Superior temporal gyrus (tissue), 1 donor: ENCODE data around the gene DGKB.

Experiments used
- DNase-seq: peaks from one replicate; pipeline ENCODE4 v3.0.0-alpha.2; 2016; ENCODE audit errors: extremely low spot score

DGKB gene

DNA sequence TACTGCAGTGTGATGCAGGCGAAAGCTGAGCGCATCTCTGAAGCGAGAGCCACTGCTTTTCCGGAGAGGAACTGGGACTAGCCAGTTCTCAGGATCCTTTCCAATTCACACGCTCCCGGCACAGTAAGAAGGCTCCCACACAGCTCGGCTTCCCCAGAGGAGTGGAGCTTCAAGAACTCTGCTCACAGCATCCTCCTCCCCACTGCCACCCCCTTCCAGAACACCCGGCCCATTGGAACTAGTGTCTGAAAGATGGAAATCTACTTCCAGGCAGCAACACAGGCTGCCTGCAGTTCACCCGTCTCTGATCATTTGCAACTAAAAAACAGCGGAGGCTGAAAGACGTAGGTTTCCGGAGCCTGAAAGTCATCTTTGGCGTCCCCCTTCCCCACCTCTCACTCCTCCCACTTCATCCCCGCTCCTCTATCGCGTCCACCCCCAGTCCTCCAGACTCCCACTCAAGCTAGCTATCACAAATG, at the start of gene DGKB:
Gene DGKB (minus strand): TSS at position 163 of the 479 bp plus-strand sequence.
- DNase-seq = peak; percentile 69

DNA sequence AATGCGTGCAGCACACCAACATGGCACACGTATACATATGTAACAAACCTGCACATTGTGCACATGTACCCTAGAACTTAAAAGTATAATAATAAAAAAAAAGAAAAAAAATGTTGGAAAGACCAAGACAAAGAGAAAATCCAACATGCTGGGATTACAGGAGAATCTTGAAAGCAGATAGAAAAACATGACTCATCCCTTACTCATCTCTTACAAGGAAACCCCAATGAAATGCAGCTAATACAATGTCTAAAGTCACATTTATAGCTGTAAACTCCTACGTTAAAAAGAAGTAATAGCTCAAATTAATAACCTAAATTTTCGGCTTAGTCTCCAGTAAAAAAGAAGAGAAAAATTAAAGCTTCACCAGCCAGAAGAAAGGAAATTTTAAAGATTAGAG, 47.5 kb upstream of the DGKB start:
- no peak for DNase-seq

DNA sequence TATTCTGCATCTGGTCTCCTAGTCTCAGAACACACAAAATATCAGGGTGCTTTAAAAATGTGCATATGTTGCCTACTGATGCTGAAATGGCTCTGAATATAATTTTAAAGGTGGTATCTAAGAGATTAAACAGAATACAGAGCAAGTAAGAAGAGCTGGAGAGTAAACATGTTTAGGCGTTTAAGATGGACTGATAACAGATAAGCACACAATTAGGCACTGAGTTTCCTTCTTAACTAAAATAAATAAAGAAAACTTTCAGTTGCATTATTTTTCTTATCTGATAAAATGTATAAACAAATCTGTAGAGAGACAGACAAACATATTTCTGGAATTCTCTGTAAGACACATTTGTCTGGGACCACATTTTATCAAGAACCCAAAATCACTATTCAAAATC, 35.6 kb upstream of the DGKB start:
- DNase-seq = no peak

DNA sequence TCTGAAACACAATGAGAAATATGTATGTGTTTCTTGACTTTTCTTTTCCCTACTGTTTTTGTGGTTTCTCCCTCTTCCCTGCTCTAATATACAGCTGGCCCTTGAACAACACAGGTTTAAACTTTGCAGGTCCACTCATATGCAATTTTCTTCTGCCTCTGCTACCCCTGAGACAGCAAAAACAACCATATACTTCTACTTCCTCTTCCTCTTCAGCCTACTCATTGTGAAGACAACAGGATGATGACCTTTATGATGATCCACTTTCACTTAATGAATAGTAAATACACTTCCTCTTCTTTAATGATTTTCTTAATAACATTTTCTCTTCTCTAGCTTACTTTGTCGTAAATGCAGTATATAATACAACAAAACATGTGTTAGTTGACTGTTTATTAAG, 35.0 kb upstream of the DGKB start:
- DNase-seq = no peak

DNA sequence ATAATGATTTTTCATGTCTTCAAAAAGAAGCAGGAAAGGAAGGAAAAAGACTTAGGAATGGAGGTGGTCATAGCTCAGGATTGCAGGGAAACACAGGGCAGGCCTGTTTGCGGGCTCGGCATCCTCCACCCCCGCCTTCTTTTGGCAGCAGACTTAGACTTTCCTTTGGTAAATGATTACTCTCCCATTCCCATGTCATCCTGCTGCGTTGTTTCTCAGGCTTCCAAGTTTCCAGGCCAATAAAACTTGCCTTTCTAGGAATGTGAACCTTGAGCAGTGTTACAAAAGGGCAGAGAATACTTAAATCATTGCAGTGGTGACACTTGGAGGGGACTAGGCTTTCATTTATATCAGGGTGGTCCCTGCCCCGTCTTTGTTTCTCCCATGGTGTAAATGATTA, 34.0 kb upstream of the DGKB start:
- DNase-seq = no peak

DNA sequence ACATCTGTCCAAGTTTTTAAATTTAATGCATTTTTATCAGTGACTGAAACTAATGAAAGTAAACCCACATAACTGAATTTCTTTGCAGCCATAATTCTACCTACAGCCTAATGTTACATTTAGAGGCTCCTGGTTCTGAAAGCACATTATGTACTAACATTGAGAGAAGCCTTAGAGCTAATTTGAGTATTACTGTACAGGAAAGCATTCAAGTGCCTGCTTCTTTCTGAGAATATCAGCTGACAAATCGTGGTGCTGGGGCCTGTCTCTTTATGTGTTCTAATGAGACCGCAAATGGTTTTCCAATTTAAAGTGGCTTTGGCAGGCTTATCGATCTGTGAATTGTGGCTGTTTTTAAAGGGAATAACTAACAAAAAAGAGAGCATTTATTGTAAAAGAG, 32.3 kb upstream of the DGKB start:
- no peak for DNase-seq

DNA sequence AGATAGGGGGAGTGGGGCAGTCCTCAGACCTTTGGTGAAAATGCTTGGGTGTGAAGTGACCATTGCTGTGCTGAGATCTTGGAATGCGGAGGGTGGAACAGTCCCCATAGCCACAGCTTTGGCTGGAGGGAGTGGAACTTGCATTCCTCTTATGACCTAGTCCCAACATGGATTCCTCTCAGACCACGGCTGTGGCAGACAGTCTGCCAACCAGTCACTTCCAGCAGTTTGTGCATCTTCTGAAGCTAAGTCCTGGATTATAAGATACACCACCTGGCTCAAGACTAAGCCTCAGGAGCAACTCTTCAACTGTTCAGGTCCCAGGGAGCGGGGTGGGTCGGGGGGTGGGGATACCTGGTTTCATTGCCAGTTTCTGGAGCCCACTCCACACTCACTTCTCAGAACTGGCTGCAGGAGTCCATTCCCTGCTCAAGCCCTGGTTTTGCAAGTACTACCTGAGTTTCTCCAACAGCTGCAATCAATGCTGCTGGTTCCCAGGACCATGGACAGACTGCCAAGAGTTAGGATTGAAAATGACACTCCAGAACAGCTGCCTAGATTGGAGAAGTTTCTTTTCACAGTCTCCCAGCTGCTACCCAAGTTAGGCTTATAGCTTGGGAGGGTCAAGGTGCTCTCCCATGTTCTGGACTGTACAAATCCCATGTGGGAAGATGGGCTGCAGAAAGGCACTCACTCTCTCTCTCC, 29.1 kb upstream of the DGKB start:
- no peak for DNase-seq

DNA sequence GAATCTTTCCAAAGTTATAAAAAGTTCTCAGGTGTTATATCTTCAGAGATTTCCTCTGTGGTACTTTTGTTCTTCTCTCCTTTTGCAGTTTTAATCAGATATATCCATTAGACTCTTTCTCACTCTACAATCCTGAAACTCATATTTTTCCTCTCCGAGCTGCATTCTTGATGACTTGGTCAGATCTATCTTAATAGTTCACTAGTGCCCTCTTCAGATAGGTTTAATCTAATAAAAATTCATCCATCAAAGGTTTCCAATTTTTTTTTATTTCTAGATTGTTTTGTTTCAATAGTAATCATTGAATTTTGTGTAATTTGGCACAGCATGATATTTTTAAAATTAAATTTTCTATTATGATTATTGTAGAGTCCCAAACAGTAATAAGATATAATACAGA, 21.8 kb upstream of the DGKB start:
- DNase-seq = no peak

DNA sequence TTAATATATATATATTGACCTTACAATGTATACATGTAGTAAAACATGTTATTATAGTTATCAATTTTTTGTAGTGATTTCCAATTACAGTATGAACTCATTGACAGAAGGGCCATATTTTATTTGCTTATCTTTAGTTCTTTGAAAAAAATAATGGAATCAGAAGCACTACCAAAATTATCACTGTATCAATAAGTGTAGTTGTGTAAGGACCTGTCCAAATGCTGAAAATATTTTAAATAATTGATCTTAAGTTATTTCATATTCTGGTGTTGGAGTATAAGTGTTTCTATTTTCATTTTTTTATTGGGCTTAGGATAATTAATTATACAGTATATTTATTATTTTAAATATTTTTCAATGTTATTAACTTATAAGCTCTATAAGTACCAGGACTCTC, 8.5 kb upstream of the DGKB start:
- DNase-seq = no peak

DNA sequence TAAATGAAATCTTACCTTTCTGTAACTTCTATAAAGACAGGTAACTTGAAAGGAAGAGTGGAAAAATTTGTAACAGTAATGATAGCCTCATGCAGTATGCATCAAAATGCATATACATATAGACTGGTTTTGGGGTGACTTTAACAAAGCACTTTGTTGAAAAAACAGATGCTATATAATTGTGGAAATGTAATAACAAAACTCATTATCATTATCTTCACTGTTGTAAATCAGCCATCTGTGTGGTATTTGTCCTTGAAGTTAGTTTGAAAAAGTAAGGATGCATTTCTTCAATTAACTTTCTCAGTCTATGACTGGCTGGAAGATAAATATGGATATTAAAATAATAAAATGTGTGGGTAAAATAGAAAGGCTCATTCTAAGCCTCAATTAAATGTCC, 6.1 kb upstream of the DGKB start:
- DNase-seq = no peak

DNA sequence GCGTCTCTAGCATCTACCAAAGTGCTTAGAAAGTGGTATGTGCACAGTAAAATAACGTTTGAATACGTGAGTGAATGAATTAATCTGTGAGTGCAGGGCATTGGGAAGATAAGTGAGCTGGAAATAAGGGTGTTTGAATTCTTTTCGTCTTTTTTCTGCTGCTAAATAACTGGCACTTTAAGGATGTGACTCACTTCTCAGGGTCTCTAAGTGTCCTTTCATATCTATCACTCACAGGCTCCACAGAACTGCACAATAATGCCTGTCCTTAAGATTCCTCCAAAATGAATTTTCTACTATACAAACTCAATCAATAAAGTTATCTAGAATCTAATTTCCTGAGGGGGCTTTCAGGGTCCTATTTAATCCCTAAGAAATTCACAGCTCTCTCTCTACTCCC, 3.2 kb upstream of the DGKB start:
- no peak for DNase-seq

DNA sequence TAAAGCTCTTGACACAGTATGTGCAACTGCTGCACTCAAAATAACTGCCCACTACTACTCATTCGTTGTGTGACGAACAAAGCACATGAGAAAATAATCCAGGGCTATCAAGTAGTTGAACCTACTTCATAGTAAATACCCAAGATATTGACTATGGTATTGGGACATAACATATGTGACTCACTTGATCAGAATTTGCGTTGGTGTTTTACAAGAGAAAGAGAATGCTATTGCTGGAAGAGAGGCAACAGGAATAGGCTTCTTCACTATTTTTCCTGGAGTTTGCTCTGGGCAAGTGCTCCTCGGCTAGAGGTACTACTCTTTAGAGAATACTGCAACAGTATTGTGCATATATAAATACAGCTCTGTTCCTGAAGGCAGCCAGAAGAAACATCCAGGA, 2.5 kb downstream of the DGKB start:
- DNase-seq = no peak

DNA sequence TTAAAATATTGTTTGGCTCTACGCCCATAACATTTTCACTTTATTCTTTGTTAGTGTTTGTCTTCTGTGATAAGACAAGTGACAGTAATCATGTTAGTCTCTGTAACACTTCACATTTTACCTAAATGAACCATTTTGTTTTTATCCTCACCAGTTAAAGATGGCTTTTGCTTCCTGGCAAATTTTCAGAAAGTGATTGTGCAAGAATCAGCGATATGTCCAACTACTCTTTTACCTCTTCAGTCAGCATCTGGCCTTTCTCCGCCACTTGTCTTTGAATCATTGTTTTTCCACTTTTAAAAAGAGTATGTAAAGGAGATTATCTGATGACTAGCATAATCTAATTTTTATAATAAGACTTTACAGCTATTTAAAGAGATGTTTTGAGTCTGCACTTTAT, 3.5 kb downstream of the DGKB start:
- no peak for DNase-seq

DNA sequence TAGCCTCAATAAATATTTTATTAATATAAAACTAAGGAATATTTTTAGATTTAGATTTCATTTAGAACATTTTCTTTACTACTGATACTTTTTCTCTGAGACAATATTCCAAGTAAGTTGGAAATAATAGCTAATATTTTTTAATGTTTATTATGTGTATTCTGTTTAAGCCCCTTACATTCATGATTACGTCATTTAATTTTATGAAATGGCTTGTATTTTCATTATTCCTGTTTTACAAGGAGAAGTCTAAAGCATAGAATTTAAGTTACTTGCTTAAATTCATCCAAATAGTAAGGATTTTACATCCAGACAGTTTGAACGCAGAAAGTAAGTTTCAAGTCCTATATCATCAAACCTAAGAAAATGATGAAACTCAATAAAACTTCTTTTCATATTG, 6.1 kb downstream of the DGKB start:
- DNase-seq = no peak

DNA sequence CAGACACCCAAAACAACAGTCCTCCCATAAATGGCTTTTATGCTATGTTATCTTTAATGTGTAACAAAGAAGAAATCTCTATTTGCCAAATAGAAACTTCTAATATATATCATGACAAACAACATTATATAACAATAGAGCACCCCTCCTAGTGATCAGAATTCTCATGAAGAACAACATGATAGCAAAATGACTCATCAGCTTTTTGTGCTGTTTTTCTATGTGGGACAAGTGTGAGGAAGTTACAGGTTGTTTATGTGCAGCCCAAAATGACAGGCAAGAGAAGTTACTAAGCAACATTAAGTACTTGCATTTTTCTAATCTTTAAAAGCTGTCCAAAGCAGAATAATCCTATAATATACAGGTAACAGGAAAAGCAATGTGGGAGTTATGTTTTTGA, 7.7 kb downstream of the DGKB start:
- no peak for DNase-seq

DNA sequence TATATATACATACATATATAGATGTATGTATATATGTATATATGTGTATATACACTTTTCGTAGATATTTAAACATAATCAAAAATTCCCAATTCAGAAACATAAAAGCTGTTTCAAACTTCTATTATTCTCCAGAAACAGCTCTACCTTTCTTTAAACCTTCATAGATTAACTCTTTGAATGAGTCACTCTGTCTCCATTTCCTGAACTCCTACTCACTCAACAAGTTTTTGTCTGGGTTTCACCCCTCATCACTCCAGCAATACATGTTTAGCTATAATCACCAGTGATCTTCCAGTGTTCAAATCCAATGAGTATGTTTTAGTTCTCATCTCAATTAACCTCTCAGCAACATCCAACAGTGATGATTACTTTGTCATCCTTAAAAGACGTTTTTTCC, 9.6 kb downstream of the DGKB start:
- DNase-seq = no peak

DNA sequence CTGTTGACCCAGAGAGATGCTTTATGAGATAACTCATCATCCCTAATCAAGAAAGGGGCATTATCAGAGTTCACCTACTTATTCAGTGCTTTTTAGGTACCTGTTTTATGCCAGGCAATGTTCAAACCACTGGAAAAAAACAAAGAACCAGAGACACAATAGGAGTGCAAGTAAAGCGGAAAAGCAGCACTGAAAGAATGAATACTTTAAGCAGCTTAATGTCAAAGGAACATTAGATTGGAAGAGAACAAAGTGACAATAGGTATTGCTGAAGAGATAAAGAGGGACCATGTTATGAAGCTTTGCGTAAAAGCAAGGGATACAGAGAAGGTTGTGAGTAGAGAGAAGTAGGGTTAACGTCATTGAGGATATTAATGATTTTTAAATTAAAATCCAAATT, 11.3 kb downstream of the DGKB start:
- DNase-seq = no peak

DNA sequence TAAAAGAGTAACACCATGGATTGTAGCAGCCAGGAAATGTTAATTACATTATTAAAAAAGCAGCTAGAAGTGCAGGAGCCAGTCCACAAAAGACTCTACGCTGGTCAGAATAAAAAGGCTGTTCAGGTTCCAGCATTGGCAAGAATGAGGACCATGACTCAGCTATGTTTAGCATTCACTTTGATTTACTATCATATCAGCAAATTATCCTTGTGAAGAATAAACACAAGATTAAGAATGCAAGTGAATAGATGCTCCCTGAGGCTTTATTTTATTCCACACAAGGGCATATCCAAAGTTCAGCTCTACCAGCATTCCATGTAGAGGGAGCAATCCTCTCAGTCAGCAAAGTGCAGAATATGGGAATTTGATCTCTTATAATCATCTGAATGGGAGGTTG, 13.6 kb downstream of the DGKB start:
- no peak for DNase-seq

DNA sequence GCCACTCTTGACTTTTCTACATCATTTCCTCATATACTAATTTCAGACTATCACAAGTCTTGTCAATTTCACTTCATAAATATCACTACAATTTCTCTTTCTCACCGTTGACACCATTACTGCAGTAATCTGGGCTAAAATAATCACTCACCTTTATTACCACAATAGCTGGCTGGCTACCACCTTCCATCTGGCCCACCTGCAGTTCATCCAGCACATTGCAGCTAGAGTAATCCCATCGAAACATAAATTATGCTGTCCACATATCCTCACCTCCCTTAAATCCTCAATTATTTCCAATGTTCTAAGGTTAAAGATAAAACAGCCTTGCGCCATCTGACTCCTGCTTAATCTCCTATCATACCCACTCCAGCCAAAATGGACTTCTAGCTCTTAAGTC, 16.0 kb downstream of the DGKB start:
- no peak for DNase-seq

DNA sequence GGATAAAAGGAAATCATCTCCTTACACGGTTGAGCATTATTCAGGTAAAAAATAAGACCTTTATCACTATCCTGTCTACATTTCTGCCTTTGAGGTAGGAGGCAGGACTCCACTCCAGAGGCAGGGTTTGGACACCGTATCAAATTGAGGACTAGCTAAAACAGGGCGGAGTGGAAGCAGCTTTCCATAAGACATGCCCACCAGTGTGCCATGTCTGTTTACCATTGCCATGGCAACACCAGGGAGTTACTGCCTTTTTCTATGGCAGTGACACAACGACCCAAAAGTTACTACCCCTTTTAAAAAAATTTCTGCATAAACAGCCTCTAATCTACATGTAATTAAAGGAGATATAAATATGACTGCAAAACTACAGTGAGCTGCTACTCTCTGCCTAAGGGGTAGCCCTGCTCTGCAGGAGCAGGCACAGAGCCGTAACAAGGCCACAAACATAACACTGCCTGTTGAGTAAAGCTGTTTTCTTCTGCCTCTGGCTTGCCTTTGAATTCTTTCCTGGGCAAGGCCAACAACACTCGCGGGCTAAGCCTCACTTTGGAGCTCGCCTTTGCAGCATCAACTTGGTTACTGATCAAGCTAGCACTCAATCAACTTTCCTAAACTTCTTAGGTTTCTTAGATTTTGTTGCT, 26.5 kb downstream of the DGKB start:
- DNase-seq = no peak

DNA sequence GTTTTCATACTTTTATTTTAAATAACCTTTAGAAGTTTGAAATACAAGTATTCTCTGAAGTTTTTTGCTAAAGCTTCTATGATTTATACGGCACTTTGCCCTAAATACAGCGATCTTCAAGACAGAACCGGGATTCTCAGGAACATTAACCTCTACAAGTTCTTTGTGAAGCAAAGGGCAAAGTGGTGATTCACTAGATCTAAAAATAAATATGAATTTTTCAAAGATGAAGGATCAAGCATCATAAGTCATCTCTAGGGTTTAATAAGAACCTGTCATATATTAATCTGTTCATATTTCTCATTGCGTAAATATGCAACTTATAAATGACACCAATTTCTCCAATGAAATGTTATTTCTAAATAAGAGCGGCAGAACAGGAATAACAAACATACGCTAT, 30.7 kb downstream of the DGKB start:
- no peak for DNase-seq

DNA sequence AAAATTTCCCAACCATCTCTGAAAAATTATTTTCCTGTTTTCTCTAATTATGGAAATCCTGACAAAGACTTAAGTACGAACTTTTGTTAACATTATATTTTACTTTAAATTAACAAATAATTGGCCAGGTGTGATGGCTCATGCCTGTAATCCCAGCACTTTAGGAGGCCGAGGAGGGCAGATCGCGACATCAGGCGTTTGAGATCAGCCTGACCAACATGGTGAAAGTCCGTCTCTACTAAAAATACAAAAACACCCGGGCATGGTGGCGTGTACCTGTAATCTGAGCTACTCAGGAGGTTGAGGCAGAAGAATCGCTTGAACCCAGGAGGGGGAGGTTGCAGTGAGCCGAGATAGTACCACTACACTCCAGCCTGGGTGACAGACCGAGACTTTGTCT, 32.2 kb downstream of the DGKB start:
- no peak for DNase-seq

DNA sequence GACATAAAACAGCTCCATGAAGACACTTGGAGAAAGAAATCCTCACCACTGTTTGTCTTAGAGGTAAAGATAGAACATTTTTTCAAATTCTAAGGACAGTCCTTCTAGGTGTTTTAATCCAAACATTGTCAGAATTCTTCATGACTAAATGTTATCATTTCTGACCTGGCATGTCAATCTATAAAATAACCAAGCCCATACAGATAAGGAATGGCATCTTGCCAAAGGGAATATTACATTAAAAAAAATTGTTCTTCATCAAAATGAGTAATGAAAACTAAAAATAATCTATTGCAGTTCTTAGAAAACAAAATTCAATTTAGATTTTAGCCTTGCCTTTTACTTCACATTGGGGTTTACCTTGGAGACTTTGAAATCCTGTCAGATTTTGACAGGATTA, 33.6 kb downstream of the DGKB start:
- no peak for DNase-seq

DNA sequence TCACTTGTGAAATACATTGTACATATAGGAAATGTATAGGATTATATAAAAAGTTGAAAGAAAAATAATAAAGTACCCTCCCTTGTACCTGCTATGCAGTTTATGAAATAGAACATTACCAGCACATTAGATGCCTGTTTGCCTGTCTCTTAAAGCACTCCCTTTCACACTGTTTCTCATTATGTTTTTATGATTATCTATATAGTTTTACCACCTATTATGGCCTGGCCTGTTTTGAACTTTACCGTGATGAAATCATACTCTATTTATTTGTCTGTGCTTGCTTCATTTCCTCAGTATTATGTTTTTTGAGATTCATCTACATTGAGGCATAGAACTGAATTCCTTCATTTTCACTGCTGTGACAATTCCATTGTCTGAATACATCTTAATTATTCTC, 41.1 kb downstream of the DGKB start:
- no peak for DNase-seq
